HAP-1 (cell line): ENCODE measurements around the gene PHACTR4.
"Not testable (repeated sequence)": the region's sequence is repeated elsewhere in the genome, so short reads cannot be mapped to it uniquely, and the experiment has no call there.

ENCODE experiments used
- DNase-seq, 2 experiments: peaks; one replicate each; pipeline ENCODE4 v3.0.0-alpha.2; 2016 to 2020; ENCODE audit warnings: low spot score in 2 of 2
- H3K27me3 ChIP-seq: fragments of 250-450 bp; sonication (Bioruptor Pico); 2 replicates; pipeline ENCODE4 v1.5.1; 2020; ENCODE audit warnings: low read depth, mild to moderate bottlenecking, moderate library complexity
- H3K36me3 ChIP-seq: fragments of 250-450 bp; sonication (Bioruptor Pico); replicated peaks from 2 replicates; pipeline ENCODE4 v1.5.1; 2020; ENCODE audit warnings: mild to moderate bottlenecking
- H3K4me1 ChIP-seq: fragments of 250-450 bp; sonication (Bioruptor Pico); 2 replicates; pipeline ENCODE4 v1.5.1; 2020; ENCODE audit warnings: mild to moderate bottlenecking
- H3K4me3 ChIP-seq: fragments of 250-450 bp; sonication (Bioruptor Pico); 2 replicates; pipeline ENCODE4 v1.5.1; 2020; ENCODE audit warnings: mild to moderate bottlenecking, moderate library complexity
- H3K9me3 ChIP-seq: fragments of 250-450 bp; sonication (Bioruptor Pico); 2 replicates; pipeline ENCODE4 v1.5.1; 2020; ENCODE audit warnings: mild to moderate bottlenecking, moderate library complexity
- in situ Hi-C: fragments of 300-500 bp; cut with MboI; formaldehyde crosslinking; loops from 3 replicates; pipeline ENCODE4 v1.14.3; 2020; ENCODE audit warnings: low sequenced_read_pairs, inconsistent platforms, mixed read lengths

The PHACTR4 gene

DNA sequence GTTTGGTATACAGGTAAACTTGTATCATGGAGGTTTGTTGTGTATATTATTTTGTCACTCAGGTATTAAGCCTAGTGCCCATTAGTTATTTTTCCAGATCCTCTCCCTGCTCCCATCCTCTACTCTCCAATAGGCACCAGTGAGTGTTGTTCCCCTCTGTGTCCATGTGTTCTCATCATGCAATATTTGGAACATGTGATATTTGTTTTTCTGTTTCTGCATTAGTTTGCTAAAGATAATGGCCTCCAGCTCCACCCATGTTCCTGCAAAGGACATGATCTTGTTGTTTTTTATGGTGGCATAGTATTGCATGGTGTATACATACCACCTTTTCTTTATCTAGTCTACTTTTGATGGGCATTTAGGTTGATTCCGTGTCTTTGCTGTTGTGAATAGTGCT is 10.9 kb downstream of the PHACTR4 start:
- peaks cover 3% of the 10 kb centered on the region for H3K9me3 ChIP-seq
- H3K27me3 ChIP-seq, result no peaks in the 10 kb centered on the region
- H3K36me3 ChIP-seq, result 0 out of 2 replicates have a peak, but pooled peaks cover 3% of the 10 kb centered on the region
- DNase-seq, result no peak
- H3K4me1 ChIP-seq, result no peaks in the 10 kb centered on the region
- in situ Hi-C loops, result no loop called here
- H3K4me3 ChIP-seq, result no peak overlapping the region

GRCh38 chr1:28383785-28384184 is 14.2 kb downstream of the PHACTR4 start:
- in situ Hi-C loops, H3K27me3 ChIP-seq, DNase-seq, H3K9me3 ChIP-seq, H3K36me3 ChIP-seq, H3K4me1 ChIP-seq, H3K4me3 ChIP-seq: not testable (repeated sequence)

- in situ Hi-C loops, result no loop called here
- no peak for DNase-seq
Measured at GRCh38 chr1:28392027-28392652, 22.6 kb downstream of the PHACTR4 start.

GRCh38 chr1:28394136-28394535 is 24.6 kb downstream of the PHACTR4 start:
- in situ Hi-C loops, result no loop called here
- no peak for DNase-seq
- Histone ChIP-seq H3K4me1 (peaks cover 4% of the 10 kb centered on the region), H3K27me3 (no peaks in the 10 kb centered on the region), H3K9me3 (no peaks in the 10 kb centered on the region), H3K4me3 (no peak overlapping the region), H3K36me3 (no peaks in the 10 kb centered on the region)

More at GRCh38 chr1:28392027-28392652, 22.6 kb downstream of the PHACTR4 start:
- Histone ChIP-seq H3K9me3 (no peaks in the 10 kb centered on the region), H3K36me3 (no peaks in the 10 kb centered on the region), H3K4me3 (no peak overlapping the region), H3K4me1 (peaks cover 8% of the 10 kb centered on the region), H3K27me3 (no peaks in the 10 kb centered on the region)

DNA sequence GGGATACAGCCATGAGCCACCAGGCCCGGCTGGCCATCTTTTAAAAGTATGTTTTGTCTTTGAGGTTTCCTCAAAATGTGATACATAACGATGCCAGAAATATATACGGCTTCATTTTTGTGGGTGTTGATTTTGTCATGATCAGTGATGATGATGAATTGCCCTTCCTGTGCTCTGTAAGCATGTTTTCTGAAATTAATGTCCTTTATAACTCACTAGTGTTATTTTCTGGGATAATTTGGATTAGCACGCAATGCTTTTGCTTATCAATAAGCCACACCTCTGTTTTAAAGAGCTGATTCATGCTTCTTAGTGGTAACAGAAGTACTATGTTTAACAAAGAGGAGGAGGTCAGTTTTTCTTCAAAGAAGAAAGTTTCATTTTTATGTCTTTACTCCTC is 25.6 kb downstream of the PHACTR4 start:
- in situ Hi-C loops, result no loop called here
- Histone ChIP-seq H3K4me3 (no peak overlapping the region), H3K4me1 (peaks cover 3% of the 10 kb centered on the region), H3K27me3 (no peaks in the 10 kb centered on the region), H3K9me3 (no peaks in the 10 kb centered on the region), H3K36me3 (no peaks in the 10 kb centered on the region)
- no peak for DNase-seq

- Histone ChIP-seq H3K36me3 (no peaks in the 10 kb centered on the region), H3K4me3 (no peak overlapping the region), H3K9me3 (no peaks in the 10 kb centered on the region), H3K4me1 (peaks cover 4% of the 10 kb centered on the region; the same call in 1 of the 2 replicates), H3K27me3 (no peaks in the 10 kb centered on the region)
- no peak for DNase-seq
- in situ Hi-C loops, result loop anchor here (25.0 kb wide), 1 partner anchor 461 kb away; no protein-coding TSS in a partner anchor
Measured at GRCh38 chr1:28401760-28402159, 32.2 kb downstream of the PHACTR4 start.

GRCh38 chr1:28409090-28409489 is 39.5 kb downstream of the PHACTR4 start:
- Histone ChIP-seq H3K27me3 (no peaks in the 10 kb centered on the region), H3K36me3 (no peaks in the 10 kb centered on the region), H3K9me3 (no peaks in the 10 kb centered on the region), H3K4me1 (no peaks in the 10 kb centered on the region), H3K4me3 (no peak overlapping the region)
- in situ Hi-C loops, result loop anchor here (25.0 kb wide), 1 partner anchor 453 kb away; no protein-coding TSS in a partner anchor
- DNase-seq, result no peak

DNA sequence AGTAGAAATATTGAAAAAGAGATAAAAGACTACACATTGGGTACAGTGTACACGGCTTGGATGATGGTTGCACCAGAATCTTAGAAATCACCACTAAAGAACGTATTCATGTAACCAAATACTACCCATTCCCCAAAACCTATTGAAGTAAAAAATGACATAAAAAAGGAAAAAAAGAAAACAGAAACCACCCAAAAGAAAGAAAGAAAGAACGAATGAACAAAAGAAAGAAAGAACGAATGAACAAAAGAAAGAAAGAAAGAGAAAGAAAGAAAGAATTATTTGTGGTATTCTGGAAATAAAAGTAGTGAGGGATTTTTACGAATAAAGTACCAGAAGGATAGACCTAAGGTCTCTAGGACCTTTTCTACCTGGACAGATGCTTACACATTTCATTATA is 42.1 kb downstream of the PHACTR4 start:
- Histone ChIP-seq H3K4me1 (peaks cover 12% of the 10 kb centered on the region), H3K36me3 (no peaks in the 10 kb centered on the region), H3K9me3 (no peaks in the 10 kb centered on the region), H3K4me3 (no peak overlapping the region), H3K27me3 (no peaks in the 10 kb centered on the region)
- in situ Hi-C loops, result loop anchor here (25.0 kb wide), 1 partner anchor 451 kb away; no protein-coding TSS in a partner anchor
- DNase-seq, result no peak

GRCh38 chr1:28412731-28413130 is 43.2 kb downstream of the PHACTR4 start:
- in situ Hi-C loops, result loop anchor here (25.0 kb wide), 1 partner anchor 450 kb away; no protein-coding TSS in a partner anchor
- Histone ChIP-seq H3K27me3 (no peaks in the 10 kb centered on the region), H3K4me3 (no peak overlapping the region), H3K4me1 (peaks cover 12% of the 10 kb centered on the region), H3K36me3 (no peaks in the 10 kb centered on the region), H3K9me3 (no peaks in the 10 kb centered on the region)
- DNase-seq, result no peak

- Histone ChIP-seq H3K27me3 (no peaks in the 10 kb centered on the region), H3K9me3 (no peaks in the 10 kb centered on the region), H3K4me1 (peaks cover 12% of the 10 kb centered on the region), H3K4me3 (no peak overlapping the region), H3K36me3 (no peaks in the 10 kb centered on the region)
- in situ Hi-C loops, result loop anchor here (25.0 kb wide), 1 partner anchor 446 kb away; no protein-coding TSS in a partner anchor
- no peak for DNase-seq
Measured at GRCh38 chr1:28416509-28417194, 47.1 kb downstream of the PHACTR4 start.

DNA sequence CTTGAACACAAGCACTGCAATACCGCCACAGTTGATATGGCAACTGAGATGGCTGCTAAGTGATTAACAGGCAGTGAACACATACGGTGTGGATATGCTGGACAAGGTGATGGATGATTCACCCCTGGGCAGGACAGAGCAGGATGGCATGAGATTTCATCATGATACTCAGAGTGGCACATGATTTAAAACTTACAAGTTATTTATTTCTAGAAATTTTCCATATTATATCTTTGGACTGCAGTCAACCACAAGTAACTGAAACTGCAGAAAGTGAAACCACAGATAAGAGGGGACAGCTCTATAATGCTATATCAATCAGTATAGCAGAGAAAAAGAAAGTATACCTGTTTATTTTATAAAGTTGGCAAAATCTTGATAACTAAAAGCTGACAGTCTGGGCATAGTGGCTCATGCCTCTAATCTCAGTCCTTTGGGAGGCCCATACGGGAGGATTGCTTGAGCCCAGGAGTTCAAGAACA is 47.9 kb downstream of the PHACTR4 start:
- Histone ChIP-seq H3K9me3 (no peaks in the 10 kb centered on the region), H3K27me3 (no peaks in the 10 kb centered on the region), H3K4me1 (peaks cover 12% of the 10 kb centered on the region), H3K4me3 (no peak overlapping the region), H3K36me3 (no peaks in the 10 kb centered on the region)
- in situ Hi-C loops, result loop anchor here (25.0 kb wide), 1 partner anchor 445 kb away; no protein-coding TSS in a partner anchor
- DNase-seq, result no peak

- no peak overlapping the region for H3K4me3 ChIP-seq
- no peaks in the 10 kb centered on the region for H3K9me3 ChIP-seq
- no peak for DNase-seq
- H3K27me3 ChIP-seq, result no peaks in the 10 kb centered on the region
- no peaks in the 10 kb centered on the region for H3K36me3 ChIP-seq
- H3K4me1 ChIP-seq, result peaks cover 12% of the 10 kb centered on the region
- in situ Hi-C loops, result loop anchor here (25.0 kb wide), 1 partner anchor 444 kb away; no protein-coding TSS in a partner anchor
Measured at GRCh38 chr1:28417926-28418637, 48.5 kb downstream of the PHACTR4 start.

DNA sequence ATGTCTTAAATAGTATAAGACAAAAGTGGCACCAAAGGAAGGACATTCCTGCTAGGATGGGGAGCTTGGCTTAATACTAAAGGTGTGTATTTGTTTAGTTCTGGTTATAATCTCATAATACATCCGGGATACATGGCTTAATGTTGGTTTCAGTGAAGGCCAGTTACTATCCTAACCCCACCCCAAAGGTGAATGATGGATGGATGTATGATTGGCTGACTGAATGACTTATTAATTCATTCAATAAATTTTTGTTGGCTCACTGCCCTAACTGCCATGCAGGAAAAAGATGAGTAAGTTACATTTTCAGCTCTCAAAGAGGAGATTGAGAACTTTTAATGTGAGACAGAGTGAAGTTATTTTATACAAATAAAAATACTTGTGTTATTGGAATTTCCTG is 52.2 kb downstream of the PHACTR4 start:
- DNase-seq, result no peak
- in situ Hi-C loops, result loop anchor here (25.0 kb wide), 1 partner anchor 441 kb away; no protein-coding TSS in a partner anchor
- Histone ChIP-seq H3K4me1 (no peaks in the 10 kb centered on the region), H3K36me3 (no peaks in the 10 kb centered on the region; the same call in 1 of the 2 replicates), H3K27me3 (no peaks in the 10 kb centered on the region), H3K4me3 (no peak overlapping the region), H3K9me3 (no peaks in the 10 kb centered on the region)
